GM18907 (cell line): ENCODE results near the gene SCN5A.
A peak's percentile ranks its signal among the peaks of the same experiment; 100 is the strongest.

Experiments
- ATAC-seq: cut with Tn5 transposase; IDR thresholded peaks from one replicate; pipeline ENCODE4 v1.9.1; 2021; ENCODE audit warnings: mild to moderate bottlenecking, moderate library complexity; ENCODE audit not compliant: unreplicated experiment

Gene SCN5A

GRCh38 chr3:38511546-38511945 lies 137.9 kb downstream of the SCN5A start:
- no peak for ATAC-seq

DNA sequence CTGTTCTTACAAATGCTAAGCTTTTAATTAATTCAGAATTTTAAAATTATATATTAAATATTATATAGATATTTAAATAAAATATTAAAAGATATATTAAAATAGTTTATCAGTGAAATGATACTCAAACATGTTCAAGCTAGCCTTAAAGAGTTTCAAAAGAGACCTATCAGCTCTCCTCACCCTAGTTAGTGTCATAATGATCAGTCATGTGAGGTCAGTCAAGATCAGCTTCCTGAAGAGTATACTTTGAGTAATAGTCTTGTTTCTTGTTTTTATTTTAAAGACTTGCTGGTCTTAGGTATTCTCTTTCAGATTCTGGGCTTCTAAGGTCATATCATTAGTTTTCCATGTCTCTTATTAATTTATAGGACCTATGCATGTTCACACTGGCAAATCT lies 138.9 kb downstream of the SCN5A start:
- ATAC-seq = no peak

DNA sequence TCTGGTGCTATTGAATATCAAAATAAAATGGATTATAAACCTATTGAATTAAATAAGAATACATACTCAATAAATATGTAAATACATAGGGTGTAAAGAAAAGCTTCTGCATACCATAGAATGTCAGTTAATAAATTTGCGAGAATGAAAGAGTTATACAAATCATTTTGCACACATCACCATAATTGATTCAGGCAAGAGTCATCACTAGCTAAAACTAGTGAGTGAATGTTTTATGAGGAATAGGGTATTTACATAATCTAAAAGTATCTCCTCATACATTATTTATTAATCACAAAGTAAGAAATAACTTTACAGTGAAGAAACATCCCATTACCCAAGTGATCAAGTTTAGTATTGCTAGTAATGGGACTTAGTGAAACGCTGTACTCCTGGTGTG lies 139.8 kb downstream of the SCN5A start:
- ATAC-seq = no peak

DNA sequence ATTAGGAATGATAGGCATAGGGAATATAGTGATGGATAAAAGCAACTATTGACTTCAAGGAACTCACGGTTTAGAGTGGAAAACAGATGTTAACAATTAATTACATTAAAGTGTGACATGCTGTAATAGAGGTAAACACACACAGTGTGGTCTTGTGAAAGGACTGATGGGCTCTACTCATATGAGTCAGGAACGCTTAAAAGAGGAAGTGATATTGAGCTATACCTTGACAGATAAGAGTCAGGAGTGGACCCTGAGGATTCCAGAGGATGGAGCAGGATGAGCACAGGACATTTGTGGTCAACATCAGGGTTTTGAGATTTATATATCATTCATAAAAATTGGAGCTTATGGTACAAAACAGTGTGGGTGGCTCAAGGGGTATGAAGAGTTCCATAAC lies 142.4 kb downstream of the SCN5A start:
- peak; percentile 96 for ATAC-seq

DNA sequence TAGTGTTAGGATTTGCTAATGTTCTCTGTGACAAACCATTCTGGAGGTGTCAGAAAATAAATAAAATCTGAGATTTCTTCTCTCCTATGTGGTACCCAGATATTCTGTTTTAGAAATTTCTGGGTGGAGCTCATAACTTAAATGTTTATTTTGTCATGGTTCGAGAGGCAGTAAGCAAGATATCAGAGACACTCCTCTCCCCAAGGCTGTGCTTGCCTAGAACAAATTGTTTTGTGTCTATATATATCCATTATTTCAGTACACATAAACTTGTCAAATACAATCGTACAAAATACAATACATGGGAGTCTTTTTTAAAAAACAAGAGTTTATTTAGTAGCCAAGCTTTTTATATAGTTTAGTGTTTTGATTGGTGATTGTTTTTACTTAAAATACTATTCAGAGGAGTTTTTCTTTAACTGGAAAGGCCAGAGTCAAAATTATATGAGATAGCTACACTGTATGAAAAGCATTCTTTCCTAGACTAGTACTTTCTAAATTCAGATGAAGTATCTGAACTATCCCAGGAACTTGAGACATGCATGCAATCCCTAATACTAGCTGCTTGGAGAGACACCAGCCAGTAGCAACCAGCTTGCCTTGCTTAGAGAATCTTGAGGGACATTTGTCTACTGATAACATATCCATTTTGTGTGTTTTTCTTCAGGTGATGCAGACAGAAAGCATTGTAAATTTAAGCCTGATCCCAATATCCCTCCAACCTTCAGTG lies 148.6 kb downstream of the SCN5A start:
- ATAC-seq = no peak
